GM19395 (cell line): Measurements from ENCODE around the gene GAS2.

Experiments
- ATAC-seq: cut with Tn5 transposase; IDR thresholded peaks from one replicate; pipeline ENCODE4 v1.9.1; 2021; ENCODE audit warnings: mild to moderate bottlenecking, moderate library complexity; ENCODE audit not compliant: unreplicated experiment

The GAS2 gene

DNA sequence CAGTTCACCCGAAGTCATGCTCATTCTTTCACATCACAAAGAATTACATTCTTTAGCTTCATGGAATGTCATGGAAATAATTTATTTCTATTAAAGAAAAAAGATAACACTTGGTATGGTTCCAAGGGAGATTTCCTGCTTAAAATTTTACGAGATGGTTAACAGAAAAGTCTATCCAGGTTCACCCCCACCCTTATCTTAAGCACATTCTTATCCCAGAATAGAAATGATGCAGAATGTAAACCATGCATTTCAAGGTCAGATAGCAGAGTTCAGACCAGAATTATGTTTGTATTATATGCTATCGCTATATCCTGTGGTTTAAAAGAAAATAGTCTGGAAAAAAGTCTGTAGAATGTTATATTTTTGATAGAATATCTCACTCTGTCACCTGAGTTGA is 58.7 kb downstream of the GAS2 start:
- no peak for ATAC-seq

DNA sequence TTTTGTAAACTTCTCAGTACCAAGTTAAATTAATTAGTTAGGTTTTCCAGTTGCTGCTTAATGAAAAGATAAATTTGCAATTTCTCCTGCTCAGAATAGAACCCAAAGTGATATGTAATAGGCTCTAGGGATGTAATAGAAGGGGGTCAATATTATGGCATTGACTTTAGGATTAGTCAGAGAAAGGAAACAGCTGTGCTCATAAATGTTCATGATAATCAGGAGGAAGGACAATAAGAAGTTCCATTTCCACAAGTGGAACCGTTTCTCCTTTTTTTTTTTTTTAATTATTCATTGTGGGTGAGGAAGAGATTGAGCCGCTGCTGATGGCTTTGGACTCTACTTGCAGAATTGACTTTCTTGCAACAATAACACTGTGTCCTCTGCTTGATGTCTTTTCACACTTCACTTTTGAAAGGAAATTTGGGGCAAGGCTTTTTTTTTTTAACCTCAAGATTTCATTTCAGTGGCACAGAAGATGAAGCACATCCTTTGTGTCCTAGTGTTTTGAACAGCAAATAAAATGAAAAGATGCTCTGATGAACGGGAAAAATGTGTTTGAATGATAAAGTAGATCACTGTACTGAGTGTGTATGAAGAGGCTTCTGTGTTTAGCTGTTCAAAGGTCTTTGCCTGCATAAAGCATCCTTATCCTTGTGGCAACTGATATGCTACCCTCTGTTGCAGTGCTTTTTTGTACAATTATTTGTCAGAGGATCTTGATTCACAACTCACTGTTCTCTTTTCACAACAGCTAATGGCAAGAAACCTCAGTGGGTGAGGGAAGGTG is 62.4 kb downstream of the GAS2 start:
- no peak for ATAC-seq

GRCh38 chr11:22730319-22730718 is 63.9 kb downstream of the GAS2 start:
- ATAC-seq = no peak

DNA sequence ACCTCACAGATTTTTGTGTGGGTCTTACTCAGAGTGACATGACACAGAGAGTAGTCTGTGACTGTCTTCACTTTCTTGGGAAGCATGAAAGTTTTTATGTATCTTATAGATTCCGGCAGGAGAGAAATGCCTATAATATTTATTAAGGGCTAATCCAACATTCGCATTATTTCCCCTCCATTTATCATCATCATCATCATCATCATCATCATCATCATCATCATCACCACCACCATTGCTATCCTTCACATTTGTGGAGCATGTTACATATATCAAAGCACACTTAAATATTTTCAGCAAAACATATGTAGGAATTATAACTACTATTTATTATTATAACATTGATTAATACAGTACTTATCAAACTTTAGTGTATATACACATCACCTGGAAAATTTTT is 66.2 kb downstream of the GAS2 start:
- ATAC-seq = no peak

DNA sequence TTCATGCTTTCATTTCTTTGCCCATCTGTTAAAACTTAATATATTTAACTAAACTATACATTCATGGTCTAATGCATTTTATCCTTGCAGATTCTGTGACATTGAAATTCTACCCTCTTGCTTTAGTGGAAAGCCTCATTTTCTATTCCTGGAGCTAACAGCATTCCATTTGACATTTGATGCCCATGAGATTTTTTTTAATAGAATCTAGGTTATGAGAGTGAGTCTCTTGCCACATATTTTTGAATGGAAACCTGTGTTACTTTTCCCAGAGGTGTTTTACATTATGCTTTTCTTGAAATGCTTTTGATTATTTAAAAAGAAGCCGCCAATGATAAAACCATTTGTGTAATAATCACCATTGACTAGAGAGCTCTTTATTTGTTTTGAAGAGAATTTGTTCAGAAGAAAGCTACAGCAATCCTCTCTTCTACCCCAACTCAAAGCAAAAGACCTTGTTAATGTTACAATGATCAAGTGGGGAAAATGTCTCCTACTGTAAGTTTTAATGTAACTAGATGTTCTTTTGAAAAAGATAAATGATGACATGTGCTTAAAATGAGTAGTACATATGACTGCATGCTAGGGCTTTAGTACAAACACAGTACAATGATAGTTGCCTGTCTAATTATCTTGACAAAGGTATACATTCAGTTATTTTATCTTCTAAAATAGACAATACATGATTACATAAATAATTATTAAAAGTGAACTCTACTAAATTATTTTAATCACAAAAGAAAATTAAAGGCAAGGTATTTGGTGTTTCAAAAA is 67.3 kb downstream of the GAS2 start:
- no peak for ATAC-seq

DNA sequence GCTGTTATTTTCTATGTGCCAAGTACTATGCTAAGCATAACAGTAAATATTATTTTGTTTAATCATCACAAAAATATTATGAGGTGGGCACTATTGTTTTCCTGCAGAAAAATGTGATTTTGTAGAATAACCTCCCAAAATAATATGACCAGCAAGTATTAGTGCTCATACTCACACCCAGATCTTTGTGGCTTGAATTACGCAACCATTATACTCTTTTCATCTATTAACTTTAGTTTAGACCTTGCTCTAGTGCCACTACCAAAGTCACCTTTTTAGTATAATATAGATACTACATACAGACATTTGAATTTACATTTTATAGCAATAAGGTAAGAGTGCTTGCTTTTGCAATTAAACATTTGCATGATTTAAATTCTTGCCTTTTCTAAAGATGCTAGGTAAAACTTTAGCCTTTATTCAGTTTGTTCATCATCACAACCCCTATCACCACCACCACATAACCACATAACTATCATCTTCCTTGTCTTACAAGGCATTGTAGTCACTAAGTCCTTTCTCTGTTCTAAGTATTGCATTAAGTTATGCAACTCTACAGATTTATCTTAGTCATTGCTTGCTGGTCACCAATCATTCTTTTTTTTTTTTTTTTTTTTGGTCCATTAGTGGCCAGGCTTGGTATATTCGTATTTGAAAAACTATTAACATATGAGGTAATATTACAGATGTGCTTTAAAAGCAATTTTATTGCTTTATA is 68.4 kb downstream of the GAS2 start:
- ATAC-seq = no peak

- no peak for ATAC-seq
Measured at GRCh38 chr11:22742157-22742613, 75.8 kb downstream of the GAS2 start.

DNA sequence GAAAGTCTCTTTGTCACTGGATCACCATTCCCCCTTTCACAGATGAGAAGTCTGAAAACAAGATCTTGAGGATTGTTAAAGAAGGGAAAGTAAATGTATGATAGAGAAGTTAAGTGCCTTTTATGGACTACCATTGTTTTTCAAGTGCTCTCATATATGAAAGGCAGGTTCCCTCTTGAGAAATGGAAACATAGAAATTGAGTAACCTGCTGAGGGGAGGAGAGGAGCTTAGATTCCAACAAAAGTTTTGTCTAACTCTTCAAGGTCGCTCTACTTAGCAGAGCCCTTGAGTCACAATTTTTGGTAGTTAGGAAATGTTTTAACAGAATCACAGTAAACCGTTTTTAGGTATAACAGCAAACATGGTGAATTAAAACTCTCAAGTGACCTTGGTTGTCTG is 83.1 kb downstream of the GAS2 start:
- no peak for ATAC-seq

DNA sequence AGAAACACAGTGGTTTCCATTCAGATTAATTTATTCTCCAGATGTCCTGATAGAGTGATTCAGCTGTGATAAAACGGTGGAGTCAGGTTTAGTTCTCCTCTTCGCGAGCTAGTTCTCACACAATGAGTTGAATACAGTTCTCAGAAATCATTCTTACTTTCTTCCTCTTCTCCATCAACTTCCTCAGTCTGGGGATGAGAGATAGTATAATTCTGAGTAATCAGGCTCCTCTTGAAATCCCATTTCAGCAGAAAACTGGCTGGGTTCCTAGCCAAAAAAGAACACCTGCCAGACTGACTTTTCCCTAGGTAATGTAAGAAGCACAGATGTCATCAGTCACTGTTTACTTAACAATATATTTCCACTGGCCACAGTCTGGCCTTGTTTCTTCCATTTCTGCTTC is 86.5 kb downstream of the GAS2 start:
- peak; percentile 72 for ATAC-seq

DNA sequence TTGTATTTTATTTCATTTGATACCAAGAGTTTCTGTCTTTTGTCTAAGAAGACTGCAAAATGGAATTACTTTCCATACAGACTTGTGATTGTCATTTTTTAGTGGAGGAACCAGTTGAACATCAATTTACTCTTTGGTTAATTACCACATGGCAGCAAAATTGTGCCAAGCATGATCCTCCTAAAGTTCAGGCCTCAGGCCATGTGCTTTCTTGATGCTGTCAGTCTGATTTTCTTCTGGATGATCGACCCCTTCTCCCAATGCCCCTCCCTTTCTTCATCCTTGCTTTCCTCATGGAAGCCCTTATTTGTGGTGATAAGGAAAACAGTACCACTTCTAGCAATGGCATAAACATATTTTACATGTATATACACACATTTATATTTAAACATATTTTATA is 87.0 kb downstream of the GAS2 start:
- ATAC-seq = peak; percentile 7

DNA sequence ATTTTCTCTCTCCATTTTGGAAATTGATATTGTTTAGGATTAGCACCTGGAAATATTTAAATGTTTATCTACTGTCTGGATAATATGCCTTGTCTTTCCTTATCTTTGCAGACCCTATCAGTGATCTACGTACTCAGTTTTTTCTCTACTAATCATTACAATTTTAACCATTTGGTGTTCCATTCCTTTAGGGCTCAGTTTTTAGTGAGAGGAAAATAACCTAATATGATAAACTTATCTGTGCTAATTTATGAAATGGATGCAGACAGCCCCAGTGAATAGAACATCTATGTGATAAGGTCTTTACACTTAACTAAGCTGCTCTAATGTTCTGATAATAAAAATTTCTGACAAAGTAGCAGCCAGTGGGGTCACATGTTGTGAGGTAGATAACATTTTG is 94.7 kb downstream of the GAS2 start:
- no peak for ATAC-seq

- ATAC-seq = no peak
Measured at GRCh38 chr11:22763166-22763565, 96.8 kb downstream of the GAS2 start.

GRCh38 chr11:22764735-22765134 is 98.3 kb downstream of the GAS2 start:
- no peak for ATAC-seq

DNA sequence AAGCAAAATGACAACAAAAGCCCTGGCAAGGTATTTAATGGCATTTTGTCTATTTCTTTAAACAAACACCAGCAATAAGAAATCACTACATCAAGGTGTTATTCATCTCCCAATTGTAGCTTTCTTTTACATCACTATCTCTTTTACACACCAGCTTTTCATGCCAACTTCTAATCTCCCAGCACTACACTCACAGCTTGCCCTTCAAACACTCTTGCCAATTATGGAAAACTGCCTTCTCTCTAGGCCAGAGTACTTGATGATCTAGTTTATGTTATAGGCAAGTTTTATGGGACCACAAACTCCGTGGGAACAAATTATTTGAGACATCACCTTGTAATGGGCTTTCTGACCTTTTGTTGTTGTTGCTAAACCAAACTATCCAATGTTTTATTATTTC is 101.9 kb downstream of the GAS2 start:
- no peak for ATAC-seq

- ATAC-seq = no peak
Measured at GRCh38 chr11:22769081-22769480, 102.7 kb downstream of the GAS2 start.

- ATAC-seq = peak; percentile 85
Measured at GRCh38 chr11:22774716-22775115, 108.3 kb downstream of the GAS2 start.

- peak; percentile 4 for ATAC-seq
Measured at GRCh38 chr11:22775248-22775647, 108.8 kb downstream of the GAS2 start.

- no peak for ATAC-seq
Measured at GRCh38 chr11:22778642-22779041, 112.2 kb downstream of the GAS2 start.

- ATAC-seq = no peak
Measured at GRCh38 chr11:22779850-22780249, 113.4 kb downstream of the GAS2 start.

DNA sequence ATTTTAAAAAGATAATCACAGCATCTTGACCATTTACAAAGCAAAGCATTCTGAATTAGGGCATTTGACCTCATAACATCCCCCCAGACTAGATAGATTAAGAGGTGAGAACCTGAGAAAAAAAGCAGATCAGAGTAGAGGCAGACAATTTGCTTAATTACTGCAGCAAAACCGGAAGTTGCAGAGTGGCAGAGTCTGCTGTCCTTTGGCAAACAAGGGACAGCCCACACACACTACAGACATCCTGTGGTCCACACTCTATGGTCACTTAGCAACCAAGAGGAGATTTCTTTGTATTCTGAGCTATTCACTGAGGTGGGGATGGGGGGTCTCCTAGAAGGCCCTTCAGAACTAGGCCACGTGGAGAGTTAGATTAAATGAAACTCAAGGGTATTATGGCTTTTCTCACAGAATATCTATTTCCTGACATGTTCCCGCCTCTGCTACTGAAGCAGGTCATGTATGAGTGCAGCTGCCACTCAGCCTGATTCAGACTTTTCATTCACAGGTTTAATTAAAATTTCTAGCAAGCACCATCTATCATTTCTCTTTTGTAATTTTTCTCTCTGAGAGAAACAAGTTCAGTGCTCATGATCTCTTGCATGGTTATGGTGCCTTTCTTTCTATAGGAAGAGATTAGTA is 114.7 kb downstream of the GAS2 start:
- ATAC-seq = peak; percentile 89

DNA sequence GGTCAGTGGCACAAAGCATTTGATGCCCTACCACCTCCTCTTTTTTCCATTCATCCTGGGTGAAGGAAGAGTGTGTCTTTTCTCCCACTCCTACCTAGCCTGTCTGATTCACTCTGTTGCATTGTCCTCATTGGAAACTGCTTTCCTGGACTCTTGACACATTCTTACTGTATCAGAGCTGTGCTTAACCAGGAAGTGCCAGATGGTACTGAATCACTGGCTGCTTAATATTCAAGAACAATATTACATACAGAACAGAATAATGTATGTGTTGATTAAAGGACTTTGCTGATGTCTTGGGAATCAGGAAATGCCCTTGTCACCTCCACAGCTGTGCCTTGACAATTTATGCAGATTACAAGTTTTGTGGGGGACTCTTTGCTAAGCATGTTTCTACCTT is 118.8 kb downstream of the GAS2 start:
- no peak for ATAC-seq
